Mesangial cell (primary cell): ENCODE results near the gene POLD3. TPM values are rescaled to one million over a fixed set of nuclear protein-coding genes. Genes with fewer than 3 reads are reported as not detected.

Experiments used
- total RNA-seq: library from RNA; depleted of rRNA; stranded (reverse); fragments of >200 nt; gene quantifications from 2 replicates; pipeline ENCODE4 v1.2.3, GENCODE V29; 2015

The POLD3 gene, protein sequence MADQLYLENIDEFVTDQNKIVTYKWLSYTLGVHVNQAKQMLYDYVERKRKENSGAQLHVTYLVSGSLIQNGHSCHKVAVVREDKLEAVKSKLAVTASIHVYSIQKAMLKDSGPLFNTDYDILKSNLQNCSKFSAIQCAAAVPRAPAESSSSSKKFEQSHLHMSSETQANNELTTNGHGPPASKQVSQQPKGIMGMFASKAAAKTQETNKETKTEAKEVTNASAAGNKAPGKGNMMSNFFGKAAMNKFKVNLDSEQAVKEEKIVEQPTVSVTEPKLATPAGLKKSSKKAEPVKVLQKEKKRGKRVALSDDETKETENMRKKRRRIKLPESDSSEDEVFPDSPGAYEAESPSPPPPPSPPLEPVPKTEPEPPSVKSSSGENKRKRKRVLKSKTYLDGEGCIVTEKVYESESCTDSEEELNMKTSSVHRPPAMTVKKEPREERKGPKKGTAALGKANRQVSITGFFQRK
- total RNA-seq = 3.3 and 9.8 TPM in 2 replicates

GRCh38 chr11:74592441-74593362 is at the start of gene POLD3:
TSS of gene POLD3 (plus strand) at chr11:74592582. CDS start at chr11:74592659, 77 bp downstream.

Other genes with a start within 250 kb of the POLD3 start
- 6.8 and 7.5 TPM in 2 replicates for gene PGM2L1, start 194.1 kb upstream of the POLD3 start, total RNA-seq
- gene KCNE3, start 125.0 kb upstream of the POLD3 start, total RNA-seq = 0.81 and 1.0 TPM in 2 replicates
- 9.4 and 10.4 TPM in 2 replicates for gene LIPT2, start 98.9 kb upstream of the POLD3 start, total RNA-seq
- not detected in 2 replicates for gene CHRDL2, start 138.8 kb downstream of the POLD3 start, total RNA-seq
- 7.5 and 9.6 TPM in 2 replicates for gene RNF169, start 156.3 kb downstream of the POLD3 start, total RNA-seq